ENCODE results near the gene LAMP5.

The LAMP5 gene

DNA sequence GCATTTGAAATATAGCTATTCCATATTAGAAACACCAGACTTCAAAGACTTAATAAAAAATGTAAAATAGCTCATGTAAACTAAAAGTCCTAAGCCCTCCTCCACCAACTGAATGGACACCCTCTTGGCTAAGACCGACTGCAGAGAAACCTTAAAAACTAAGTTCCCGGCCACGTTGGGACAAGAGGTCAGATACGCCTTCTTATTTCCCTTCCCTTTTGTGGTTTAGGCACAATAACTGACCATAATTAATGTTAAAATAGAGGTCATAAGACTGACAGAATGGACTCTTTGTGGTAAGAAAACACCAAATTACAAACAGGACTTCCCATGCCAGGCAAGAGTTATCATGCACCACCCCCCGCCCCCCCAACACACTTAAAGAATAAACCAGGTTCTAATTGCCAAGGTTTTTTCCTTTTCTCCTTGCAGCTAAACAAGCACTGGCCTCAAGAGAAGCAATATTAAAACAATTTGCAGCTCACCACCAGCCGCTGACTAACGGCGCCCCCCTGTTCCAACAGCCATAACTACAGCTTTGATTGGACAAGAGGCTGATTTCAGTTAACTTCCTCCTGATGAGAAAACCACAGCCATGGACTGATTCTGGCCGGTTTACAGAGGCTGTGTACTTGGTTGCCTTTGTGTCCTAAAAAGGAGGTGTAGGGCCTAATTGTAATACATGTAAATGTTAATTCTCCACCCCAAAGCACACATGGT, 10.7 kb upstream of the LAMP5 start:
- TF ChIP-seq, protein P1, sequence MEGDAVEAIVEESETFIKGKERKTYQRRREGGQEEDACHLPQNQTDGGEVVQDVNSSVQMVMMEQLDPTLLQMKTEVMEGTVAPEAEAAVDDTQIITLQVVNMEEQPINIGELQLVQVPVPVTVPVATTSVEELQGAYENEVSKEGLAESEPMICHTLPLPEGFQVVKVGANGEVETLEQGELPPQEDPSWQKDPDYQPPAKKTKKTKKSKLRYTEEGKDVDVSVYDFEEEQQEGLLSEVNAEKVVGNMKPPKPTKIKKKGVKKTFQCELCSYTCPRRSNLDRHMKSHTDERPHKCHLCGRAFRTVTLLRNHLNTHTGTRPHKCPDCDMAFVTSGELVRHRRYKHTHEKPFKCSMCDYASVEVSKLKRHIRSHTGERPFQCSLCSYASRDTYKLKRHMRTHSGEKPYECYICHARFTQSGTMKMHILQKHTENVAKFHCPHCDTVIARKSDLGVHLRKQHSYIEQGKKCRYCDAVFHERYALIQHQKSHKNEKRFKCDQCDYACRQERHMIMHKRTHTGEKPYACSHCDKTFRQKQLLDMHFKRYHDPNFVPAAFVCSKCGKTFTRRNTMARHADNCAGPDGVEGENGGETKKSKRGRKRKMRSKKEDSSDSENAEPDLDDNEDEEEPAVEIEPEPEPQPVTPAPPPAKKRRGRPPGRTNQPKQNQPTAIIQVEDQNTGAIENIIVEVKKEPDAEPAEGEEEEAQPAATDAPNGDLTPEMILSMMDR (IDR thresholded peaks at IDR 0.05; ENCODE audit: insufficient read depth, low read length, missing control alignments): peak; percentile 21
- DNase-seq (ENCODE audit: low read depth, low spot score): no peak
- POLR2A ChIA-PET: no interaction called here
- CTCF ChIA-PET: interaction anchor here (1.1 to 2.3 kb wide), 3 partner anchors 11 to 409 kb away, joined by 4 to 9 read pairs (median 4); no protein-coding TSS in a partner anchor
- no peak overlapping the region for H3K4me3 ChIP-seq (ENCODE audit: low read depth, low read length)

DNA sequence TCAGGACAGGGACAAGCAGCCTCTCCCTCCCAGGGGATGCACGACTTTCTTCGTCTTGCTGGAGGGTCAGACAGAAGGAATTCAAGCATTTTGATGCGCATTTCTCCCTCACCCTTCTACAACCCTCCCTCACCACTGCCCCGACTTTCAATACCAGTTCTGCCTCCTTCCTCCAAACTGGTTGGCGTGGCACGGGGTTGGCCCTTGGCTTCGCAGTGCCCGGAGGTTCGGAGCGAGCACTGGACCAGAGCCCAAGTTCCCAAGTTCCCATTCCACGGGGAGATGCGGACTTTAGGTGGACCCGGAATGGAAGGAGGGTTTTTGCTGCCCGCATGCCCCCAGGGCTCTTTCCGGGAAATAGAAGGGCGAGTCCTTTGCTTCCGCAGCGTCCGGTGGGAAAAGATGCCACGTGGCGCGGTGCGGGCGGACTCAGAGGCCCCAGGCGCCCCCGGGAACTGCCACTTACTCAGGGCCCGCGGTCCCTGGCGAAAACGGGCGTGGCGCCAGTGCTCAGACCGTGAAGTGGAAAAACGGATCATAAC, 8.0 kb upstream of the LAMP5 start:
- TF ChIP-seq, protein P1 (IDR thresholded peaks at IDR 0.05; ENCODE audit: insufficient read depth, low read length, missing control alignments): no peak
- ChIA-PET POLR2A (no interaction called here), CTCF (no interaction called here)
- no peak overlapping the region for H3K4me3 ChIP-seq (ENCODE audit: low read depth, low read length)
- no peak for DNase-seq (ENCODE audit: low read depth, low spot score)

DNA sequence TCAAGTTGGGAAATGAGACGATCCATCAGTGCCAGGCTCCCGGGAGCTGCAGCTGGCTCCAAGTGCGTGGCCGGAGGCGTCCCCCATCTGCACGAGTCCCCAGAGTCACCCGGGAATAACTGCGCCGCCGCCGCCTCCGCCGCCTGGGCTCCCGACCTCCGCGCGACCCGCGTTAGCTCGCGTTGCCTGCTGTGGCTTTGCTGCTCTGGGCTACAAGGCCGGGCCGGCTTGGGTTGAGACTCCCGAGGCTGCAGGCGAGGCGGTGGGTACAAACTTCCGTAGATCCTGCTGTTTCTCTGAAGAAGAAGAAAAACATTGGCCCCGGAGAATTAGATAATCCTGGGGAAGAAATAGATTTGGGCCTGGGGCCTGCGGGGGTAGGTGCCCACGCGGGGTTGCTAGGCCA, 7.4 kb upstream of the LAMP5 start:
- no peak for DNase-seq (ENCODE audit: low read depth, low spot score)
- H3K4me3 ChIP-seq (ENCODE audit: low read depth, low read length): no peak overlapping the region
- CTCF ChIA-PET: no interaction called here
- POLR2A ChIA-PET: no interaction called here
- TF ChIP-seq, protein P1 (IDR thresholded peaks at IDR 0.05; ENCODE audit: insufficient read depth, low read length, missing control alignments): no peak

DNA sequence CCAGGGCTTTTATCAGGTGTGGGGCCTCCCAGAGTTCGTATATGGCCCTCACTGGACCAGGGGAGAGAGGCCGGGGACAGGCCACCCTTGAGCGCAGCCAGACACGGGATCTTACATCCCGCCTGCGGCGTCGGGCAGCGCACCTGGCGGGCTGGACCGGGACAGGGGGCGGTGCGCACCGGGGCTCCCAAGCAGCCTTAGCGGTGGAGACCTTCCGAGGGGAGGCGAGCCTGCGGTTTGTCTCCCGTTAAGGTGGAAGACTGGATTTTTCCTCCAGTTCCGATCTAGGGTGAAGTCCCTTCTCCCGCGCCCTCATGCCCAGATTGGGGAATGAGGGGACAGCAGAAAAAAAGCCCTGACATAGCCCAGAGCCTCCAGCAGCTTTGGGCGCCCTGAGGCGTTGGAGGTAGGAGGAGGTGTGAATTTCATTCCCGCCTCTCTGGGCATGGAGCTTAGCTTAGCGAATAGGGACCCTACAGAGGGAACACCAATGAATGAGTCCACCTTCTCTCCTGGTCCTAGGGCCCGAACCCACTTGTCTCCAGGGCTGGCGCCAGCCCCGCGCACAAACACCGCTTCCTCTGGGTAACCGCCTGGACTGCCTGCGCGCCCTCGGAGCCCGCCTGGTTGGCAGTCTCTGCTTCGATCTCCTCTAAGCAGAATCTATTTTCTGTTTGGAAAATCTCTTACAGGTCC, 6.7 kb upstream of the LAMP5 start:
- no peak overlapping the region for H3K4me3 ChIP-seq (ENCODE audit: low read depth, low read length)
- CTCF ChIA-PET: no interaction called here
- TF ChIP-seq, protein P1 (IDR thresholded peaks at IDR 0.05; ENCODE audit: insufficient read depth, low read length, missing control alignments): no peak
- DNase-seq (ENCODE audit: low read depth, low spot score): no peak
- POLR2A ChIA-PET: no interaction called here

DNA sequence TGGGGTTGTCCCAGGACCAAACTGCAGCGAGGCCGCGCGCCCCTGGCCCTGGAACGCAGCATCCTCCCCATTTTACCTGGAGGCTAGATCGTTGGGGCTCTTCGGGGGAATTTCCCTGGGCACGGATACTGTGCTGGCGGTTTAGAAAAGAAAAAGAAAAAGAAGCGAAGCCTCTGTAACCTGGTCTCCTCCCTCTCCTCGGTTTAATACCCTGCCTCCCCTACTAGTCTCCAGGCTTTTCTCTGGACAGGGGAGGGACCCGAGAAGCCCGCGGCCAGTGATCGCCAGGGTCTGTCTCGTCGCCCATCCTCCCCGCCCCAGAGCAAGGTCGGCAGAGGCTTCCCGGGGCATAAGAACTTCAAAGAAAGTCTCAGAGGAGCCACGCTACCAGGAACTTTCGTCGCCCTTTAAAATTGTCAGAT, 6.1 kb upstream of the LAMP5 start:
- TF ChIP-seq, protein P1 (IDR thresholded peaks at IDR 0.05; ENCODE audit: insufficient read depth, low read length, missing control alignments): no peak
- CTCF ChIA-PET: no interaction called here
- DNase-seq (ENCODE audit: low read depth, low spot score): no peak
- H3K4me3 ChIP-seq (ENCODE audit: low read depth, low read length): no peak overlapping the region
- POLR2A ChIA-PET: no interaction called here

DNA sequence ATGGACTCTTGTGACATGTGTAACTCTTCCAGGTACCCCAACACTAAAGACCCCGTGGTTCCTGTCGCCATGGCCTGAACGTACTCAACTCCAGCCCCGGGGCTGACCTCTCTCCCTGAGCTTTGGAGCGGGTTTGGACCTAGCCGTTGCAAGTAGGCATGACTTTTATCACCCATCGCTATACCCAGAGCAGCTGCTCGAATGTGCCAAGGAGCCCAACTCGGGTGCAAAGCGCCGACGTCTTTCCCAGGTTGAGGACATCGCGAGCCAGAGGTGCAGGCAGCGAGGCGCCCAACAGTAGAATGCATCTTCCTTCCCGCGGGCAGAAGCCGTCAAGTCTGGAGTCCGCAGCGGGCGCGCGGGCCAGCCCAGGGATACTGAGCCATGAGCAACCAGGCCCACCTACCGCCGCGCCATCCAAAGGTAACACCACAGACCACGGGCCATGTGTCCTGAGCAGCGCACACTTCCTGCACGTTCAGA, 5.7 kb upstream of the LAMP5 start:
- no peak for DNase-seq (ENCODE audit: low read depth, low spot score)
- ChIA-PET POLR2A (no interaction called here), CTCF (no interaction called here)
- TF ChIP-seq, protein P1 (IDR thresholded peaks at IDR 0.05; ENCODE audit: insufficient read depth, low read length, missing control alignments): no peak
- no peak overlapping the region for H3K4me3 ChIP-seq (ENCODE audit: low read depth, low read length)

All from AG04449 (cell line).